Hematopoietic multipotent progenitor cell (in vitro differentiated cells): ENCODE data around the gene CCDC40. TPM values are rescaled to one million over a fixed set of nuclear protein-coding genes. Genes with fewer than 3 reads are reported as not detected.
A peak's percentile ranks its signal among the peaks of the same experiment; 100 is the strongest.
"Not testable (repeated sequence)": the region's sequence is repeated elsewhere in the genome, so short reads cannot be mapped to it uniquely, and the experiment has no call there.

Experiments
- DNase-seq, 3 donors: peaks; one replicate each; pipeline ENCODE4 v3.0.0-alpha.2; 2011 to 2015; ENCODE audit warnings: low read depth in 2 of 3, low spot score in 2 of 3
- total RNA-seq: library from RNA; depleted of rRNA; stranded (reverse); fragments of >200 nt; gene quantifications from one replicate; pipeline ENCODE4 v1.2.3, GENCODE V29; 2012

CCDC40 gene
- 2.4 TPM for total RNA-seq

DNA sequence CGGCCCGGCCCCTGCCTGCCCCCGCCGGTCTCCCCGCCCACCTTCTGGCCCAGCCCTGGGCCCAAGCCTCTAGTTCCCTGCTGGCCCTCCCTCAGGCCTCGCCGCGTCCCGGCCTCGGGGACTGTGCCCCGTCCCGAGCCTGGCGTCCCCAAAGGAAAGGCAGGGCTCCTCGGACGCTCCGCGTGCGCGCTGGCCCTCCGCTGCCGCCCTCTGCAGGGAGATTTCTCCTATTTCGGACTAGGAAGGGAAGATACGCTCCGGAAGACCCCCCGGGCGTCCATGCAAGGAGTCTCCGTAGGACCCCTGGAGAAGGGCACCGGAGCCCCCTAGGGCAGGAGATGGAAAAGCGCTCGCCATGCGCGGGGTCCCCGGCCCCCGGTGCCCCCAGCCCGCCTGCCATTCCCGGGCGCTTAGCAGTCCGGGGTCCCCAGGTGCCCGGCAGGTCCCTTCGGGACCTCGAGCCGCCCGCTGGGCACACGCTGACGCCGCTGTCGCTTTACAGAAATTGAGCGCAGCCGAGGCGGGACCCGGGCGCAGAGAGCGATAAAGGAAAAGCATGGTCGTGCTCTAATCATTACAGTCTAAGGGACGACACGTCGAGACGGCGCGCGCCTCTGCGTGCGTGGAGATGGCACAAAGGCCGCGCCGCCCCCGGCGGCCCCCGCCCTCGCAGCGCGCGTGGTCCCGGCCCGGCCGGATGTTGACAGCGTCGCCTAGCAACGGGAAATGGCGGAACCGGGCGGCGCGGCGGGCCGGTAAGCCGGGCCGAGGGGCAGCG lies at the start of gene CCDC40:
TSS of gene CCDC40 (plus strand) at position 706 of the 778 bp plus-strand sequence. CDS start at position 727, 21 bp downstream.
- peak; percentile 68 to 79 (median 73) for DNase-seq

DNA sequence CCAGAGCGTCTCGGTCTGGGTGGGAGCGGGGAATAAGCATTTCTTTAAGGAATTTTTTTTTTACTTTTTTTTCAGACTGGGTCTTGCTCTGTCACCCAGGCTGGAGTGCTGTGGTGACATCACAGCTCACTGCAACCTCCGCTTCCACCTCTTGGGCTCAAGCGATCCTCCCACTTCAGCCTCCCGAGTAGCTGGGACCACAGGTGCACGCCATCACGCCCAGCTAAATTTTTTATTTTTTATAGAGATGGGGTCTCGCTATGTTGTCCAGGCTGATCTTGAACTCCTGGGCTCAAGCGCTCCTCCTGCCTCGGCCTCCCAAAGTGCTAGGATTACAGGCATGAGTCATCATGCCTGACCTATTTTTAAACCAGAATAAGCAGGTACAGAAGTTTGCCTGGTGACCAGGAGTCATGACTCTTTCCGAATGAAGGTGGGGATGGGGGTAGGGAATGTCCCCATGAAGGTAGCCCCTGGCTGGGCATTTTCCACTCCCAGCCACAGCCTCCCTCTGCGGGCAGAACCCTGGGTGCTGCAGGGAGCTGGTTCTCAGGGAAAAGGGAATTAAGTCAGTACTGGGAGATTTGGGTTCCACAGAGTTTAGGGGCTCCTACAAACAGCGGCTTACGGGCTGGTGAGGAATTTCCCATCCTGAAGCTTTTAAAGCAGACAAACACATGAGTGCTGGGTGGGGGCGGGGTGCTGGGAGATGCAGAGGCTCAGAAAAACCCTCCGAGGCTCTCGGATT lies 49.1 kb upstream of the CCDC40 start:
- no peak for DNase-seq

DNA sequence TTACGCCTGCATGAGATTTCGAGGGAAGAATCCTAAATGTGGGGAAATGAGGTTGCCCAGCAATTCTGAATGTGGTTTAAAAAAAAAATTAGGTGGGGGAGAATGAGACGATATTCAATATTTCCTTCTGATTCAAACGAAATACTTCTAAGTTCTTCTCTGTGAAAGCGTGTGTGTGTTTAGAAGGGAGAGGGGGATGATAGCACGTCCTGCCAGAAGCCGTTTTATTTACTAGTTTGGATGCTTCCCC lies 48.6 kb upstream of the CCDC40 start:
- no peak for DNase-seq

- DNase-seq: no peak
These were observed 48.1 kb upstream of the CCDC40 start for GRCh38 chr17:79988185-79988971.

GRCh38 chr17:79989106-79989835 lies 47.2 kb upstream of the CCDC40 start:
- DNase-seq: no peak

DNA sequence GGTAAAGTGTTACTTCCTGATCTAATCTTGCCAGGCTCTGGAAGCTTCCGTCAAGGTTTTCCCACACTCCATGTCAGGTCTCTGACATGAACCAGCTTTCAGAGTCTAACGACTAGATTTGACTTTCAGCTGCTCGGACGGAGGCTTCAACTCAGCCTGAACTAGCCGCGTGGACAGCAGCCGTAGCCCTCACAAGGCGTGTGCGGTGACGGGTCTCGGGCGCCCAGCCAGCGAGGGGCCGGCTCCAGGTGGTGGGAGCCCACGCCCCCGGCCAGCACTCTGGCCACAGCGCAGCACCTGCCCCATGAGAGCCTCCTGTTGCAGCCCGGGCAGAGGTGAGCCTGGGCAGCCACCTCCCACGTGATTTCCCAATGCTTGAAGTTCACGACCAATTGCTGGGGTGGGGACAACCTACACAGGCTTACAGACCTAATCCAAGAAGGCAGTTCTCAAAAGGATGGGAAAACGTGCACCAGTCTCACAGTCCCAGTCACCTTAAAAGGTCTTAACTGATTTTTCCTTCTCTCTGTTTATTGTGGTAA lies 46.3 kb upstream of the CCDC40 start:
- no peak for DNase-seq

DNA sequence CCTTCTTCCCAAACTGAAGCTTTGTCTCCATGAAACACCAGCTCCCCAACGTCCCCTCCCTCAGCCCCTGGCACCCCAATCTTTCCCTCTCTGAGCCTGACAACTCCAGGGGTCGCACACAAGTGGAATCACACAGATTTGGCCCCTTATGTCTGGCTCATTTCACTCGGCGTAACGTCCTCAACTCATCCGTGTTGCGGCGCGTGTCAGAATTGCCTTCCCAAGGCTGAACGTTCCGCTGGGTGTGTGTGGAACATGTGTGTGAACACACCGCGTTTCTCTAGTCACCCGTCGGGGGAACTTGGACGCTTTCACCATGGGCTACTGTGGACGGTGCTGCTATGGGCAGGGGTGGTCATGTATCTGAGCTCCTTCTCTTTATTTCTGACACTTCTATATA lies 45.7 kb upstream of the CCDC40 start:
- no peak for DNase-seq

DNA sequence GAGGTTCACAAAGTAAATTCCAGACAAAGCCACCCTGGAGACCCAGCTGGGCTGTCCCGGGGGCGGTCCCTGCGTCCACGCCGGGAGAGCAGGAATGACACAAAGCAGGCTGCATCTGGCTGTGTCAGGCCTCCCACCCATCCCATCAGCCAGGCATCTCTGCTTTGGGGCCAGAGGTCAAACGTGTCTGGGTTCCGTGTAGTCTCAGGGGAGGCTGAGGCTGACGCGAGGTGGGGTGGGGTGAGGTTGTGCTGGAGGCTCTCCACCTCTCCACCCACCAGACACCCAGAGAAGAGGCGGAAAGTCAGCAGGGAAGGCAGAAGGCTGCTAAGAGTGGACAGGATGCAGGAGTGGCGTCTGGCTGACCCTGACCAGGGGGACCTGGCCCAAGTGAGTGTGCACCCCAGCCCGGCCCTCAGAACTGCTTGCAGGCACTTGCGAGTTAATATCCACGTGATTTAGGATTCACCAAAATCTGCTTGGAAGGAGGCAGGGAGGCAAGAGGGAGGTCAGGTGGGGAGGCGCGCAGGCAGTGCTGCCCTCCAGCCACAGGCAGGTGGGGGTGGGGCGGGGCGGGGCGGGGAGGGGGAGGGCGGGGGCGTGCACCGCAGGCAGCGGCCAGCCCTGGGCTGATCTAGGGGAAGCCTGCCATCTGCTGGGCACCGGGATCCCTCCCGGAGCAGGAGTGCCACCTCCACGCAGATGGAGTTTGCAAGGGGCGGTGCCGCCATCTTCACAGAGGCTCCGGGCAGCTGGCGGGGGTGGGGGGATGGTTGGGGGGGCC lies 45.1 kb upstream of the CCDC40 start:
- DNase-seq: peak; percentile 51 to 86 (median 85)

- DNase-seq: no peak
These were observed 44.4 kb upstream of the CCDC40 start for GRCh38 chr17:79991924-79992648.

GRCh38 chr17:79992649-79993389 lies 43.6 kb upstream of the CCDC40 start:
- no peak for DNase-seq

- peak in 2 of 3 donors; percentile 53 to 59 for DNase-seq
These were observed 42.8 kb upstream of the CCDC40 start for GRCh38 chr17:79993390-79994227.

GRCh38 chr17:79994228-79994569 lies 42.2 kb upstream of the CCDC40 start:
- not testable (repeated sequence) for DNase-seq

GRCh38 chr17:79994602-79995001 lies 41.8 kb upstream of the CCDC40 start:
- DNase-seq: no peak

DNA sequence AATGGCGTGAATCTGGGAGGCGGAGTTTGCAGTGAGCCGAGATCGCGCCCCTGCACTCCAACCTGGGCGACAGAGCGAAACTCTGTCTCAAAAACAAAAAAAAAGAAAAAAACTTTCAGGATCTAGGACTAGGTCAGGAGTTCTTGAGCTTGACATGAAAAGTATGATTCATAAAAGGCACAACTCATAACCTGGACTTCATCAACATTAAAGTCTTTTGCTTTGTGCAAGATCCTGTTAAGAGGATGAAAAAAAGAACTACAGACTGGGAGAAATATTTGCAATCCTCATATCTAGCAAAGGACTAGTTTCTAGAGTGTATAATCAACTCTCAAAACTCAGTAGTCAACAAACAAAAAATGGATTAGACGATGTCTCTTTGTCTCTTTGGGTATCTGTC lies 40.7 kb upstream of the CCDC40 start:
- DNase-seq: no peak

DNA sequence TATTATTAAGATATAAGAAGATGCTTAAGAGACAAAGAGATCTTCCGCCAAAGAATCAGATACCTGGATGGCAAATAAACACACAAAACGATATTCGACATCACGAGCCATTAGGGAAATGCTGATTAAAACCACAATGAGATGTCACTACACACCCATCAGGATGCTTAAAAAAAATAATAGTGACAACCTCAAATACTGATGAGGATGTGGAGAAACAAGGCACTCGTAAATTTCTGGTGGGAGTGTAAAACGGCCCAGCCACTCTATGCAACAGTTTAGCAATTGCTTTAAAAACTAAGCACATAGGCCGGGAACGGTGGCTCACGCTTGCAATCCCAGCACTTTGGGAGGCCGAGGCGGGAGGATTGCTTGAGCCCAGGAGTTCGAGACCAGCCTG lies 40.2 kb upstream of the CCDC40 start:
- peak in 1 of 3 donors; percentile 24 for DNase-seq

- peak; percentile 64 to 97 (median 88) for DNase-seq
These were observed 39.3 kb upstream of the CCDC40 start for GRCh38 chr17:79997011-79997660.

GRCh38 chr17:80000136-80000535 lies 36.3 kb upstream of the CCDC40 start:
- no peak for DNase-seq
